GM18498 (cell line): ENCODE data around the gene RNF115.
"Not testable (repeated sequence)": the region's sequence is repeated elsewhere in the genome, so short reads cannot be mapped to it uniquely, and the experiment has no call there.

Experiments used
- ATAC-seq: cut with Tn5 transposase; IDR thresholded peaks from one replicate; pipeline ENCODE4 v1.9.1; 2021; ENCODE audit warnings: mild to moderate bottlenecking, moderate library complexity; ENCODE audit not compliant: unreplicated experiment

The RNF115 gene

DNA sequence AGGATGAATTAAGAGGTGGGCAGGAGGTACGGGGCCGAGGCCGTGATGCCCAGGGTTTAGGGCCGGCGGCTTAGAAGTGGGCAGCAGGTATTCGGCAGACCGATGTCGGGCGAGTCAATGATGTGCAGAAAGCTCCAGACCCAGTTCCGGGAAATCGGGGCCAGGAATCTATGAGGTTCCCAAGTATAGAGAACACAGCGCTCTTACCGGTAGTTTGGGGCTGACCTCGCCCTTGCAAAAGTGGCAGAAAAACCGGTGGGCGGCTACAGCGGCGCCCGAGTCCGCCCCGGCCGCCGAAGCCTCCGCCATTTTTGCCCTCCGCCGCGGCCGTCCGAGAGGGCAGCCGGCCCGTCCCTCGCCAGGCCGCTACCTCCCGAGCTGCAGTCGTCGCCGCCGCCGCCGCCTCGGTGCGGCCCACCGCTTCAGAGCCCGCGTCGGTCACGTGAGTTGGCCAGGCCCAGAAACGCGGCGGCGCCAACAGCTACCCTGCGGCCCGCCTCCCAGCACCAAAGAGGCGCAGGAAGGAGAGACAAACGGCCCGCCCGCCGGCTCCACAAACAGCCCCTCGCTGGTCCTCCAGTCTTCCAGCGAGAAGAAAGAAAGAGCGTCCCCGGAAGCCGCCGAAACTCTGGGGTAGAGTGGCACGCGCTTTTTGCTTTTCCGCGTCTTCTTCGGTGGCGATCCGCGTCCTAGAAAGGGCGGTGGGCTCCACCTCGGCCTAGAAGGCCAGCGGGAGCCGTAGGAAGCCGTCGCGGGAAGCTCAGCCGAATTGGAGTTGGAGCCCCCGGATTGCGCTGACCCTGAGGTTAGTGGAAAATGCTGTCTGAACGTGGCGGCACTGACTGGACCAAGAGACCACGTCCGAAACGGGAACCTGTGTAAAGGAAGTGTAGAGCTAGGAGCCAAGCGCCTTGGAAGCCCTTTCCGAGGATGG is at the start of gene RNF115, which contains the start of gene POLR3C:
TSS of gene RNF115 (minus strand) at position 531 of the 934 bp plus-strand sequence. CDS start at position 309, 222 bp downstream.
TSS of gene POLR3C (plus strand) at position 636 of the 934 bp plus-strand sequence. CDS start 1,577 bp downstream, outside the sequence.
- peak; percentile 88 for ATAC-seq

DNA sequence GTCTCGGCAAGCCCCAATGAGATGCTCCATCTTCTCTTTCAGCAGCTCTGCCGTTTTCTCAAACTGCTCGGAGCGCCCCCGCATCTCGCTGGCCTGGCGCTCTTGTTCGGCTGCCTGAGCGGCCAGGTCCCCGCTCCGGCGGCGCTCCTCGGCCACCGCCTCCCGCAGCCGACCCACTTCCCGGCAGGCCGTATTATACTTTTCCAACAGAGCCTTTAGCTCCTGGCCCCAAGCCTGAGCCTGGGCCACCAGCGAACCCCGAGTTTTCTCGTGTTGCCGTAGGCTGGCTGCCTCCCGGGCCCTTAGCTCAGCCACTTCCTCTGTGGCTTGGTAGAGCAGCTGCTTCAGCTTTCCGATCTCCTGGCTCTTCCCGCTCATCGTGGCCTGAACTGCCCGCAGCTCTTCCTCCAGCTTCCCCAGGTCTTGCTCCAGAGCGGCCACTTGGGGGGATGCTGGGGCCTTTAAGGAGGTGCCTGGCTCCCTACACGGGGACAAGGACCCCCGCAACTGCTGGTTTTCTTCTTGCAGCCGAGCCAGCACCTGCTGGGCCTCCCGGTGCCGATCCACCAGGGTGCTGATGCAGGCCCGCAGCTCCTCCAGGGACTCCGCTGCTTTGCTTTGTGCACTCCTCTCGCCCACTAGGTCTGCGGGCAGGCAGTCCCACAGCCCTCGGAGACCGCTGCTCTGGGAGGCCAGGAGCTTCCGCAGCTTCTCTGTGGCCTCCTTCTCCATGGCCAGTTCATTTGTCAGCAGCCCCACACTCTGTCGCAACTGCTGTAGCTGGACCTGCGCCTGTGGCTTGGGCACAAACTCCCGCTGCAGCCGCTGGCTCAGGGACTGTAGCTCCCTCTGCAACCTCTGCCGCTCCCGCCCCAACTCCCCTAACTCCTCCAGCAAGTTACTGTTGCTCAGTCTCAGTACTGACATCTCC is 48.4 kb upstream of the RNF115 start:
- ATAC-seq: no peak

DNA sequence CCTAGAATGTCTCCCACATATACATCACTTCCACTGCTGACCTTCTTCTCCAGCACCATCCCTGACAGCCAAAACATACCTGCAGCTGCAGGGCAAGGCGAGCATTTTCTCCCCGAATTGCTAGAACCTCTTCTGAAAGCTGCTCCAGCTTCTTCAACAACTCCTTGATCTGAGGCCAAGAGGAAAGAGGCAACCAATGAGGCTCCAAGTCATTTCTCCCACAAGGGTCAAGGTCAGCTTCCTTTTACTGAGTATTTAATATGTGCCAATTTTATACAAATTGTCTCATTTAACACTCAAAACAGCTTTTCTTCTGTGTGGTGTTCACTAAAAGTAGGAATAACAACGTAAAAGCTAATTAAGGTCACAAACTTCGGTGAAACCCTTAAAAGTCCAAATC is 44.3 kb upstream of the RNF115 start:
- ATAC-seq: no peak

DNA sequence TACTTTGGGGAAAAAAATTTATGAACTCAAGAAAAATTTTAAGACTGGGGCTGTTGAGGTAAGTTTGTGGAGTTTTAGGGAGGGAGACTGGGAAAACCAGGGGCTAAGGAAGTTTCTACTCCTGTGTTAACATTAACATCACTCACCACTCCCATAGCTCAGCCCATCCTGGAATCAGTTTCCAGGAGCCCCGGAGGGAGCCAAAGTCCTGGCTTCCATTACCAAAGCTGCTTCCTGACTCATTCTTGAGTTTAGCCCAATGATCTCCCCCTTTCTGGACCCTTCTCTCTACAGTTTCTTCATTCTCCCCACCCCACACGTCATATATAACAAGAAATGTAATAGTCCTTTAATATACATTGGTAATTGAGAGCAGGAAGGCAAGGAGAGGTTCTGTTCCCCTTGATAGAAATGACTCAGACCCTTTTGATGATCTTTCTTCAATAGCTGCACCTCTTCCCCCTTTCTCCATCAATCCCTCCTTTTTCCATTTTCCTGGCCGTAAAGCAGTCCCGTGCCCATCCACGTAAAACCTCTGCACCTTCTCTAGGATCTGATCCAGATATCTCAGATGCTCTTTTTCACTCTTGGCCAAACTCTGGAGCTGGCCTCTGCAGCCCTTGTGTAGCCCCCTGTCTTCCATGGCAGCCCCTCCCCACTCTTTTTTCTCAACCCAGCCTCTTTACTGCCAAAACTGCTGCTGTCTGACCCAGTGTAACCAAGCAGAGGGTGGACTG is 39.6 kb upstream of the RNF115 start:
- ATAC-seq: no peak

DNA sequence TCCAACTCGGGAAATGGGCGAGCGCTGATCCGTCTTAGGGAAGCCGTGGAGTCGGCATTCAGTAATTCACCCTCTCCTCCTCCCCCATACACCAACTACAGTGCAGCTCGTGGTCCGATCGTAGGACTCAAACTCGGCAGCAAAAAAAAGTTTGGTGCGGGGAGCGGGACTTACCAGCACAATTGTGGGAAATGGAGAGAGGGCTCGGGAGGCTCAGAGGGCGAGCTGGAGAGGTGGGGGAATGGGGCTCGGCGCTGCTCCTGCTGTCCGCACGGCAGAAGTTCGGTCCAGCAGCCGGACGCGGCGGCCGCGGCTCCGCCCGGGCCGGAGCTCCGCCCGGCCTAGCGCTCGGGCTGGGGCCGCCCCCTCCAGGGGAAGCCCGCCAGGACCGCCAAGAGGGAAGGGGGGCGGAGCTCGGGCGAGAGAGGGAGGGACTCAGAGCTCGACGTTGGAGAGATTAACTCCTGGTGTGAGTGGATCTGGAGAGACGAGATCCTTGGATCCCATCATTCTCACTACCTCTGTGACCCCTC is 35.7 kb upstream of the RNF115 start:
- peak; percentile 76 for ATAC-seq

DNA sequence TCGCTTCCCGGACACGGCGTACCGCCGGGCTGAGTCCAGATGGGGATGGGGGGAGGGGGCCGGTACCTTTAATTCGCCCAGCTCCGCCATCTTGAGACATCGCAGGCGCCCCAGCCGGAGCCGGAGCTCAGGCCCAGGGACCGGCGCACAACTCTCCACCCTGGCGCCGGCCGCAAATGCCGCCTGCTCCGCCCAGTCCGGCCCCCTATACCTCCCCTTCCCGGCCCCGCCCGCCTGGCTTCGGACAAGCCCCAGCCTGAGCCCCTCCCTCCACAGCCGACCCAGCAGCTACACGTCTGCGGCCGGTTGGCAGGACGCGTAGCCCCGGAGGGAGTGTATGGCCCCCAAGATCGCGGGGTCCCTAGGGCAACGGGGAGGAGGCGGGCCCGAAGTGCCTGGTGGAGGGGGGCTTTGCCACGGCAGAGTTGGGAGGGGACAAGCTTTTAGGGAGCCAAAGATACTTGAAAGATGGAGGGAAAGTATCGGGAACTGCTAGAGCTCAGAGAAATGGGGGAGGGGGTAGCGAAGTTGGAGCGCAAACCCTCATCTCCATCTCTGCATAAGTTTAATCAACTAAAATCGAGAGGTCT is 35.1 kb upstream of the RNF115 start, which contains the start of gene PIAS3:
TSS of gene PIAS3 (minus strand) at position 181 of the 590 bp plus-strand sequence. CDS start at position 90, 91 bp downstream.
- peak; percentile 86 for ATAC-seq

DNA sequence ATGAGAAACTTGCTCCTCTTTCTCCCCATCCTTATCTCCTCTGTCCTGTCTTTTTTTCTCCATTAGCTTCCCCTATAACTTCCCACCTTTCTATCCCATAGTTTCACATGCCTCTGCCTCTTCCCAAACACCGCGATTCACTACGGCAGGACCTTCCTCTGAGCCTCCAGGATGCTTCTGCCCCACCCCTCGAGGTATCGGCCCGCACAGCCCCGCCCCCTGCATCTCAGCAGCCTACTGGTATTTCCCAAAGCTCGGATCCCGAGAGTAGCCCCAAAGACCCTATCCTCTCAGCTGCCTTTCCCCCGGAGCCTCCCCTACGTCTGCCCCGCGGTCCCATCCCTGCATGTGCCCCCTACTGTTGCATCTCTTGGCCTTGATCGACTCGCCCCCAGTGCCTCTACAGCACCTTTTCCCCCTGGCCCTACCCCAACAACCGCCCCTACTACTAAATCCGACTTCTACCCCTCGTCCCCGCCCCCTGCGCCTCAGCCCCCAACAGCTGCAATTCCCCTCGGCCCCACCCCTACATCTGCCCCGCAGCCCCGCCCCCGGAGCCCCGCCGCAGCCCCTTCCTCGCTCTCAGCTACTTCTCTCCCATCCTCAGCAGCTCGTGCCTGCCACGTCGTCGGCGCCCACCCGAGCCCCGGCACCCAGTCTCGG is 34.5 kb upstream of the RNF115 start:
- ATAC-seq: peak; percentile 24

DNA sequence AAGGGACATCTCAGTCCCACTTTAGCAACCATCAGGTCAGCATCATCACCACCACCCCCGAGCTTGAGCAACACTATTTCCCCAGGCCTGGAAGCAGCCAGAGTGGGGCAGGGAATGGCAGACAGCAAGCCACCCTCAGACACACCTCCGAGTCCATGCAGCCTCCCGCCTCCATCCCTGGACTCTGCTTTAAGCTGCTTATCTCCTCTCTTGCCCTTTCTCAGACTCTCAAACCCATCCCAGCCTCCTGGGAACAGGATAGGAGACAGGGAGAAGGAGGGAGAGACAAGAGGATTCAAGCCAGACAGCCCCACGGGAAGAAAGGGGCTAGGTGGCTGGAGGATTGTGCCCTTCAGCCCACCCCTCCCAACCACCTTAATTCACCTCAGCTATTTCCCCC is 33.3 kb upstream of the RNF115 start:
- ATAC-seq: no peak

DNA sequence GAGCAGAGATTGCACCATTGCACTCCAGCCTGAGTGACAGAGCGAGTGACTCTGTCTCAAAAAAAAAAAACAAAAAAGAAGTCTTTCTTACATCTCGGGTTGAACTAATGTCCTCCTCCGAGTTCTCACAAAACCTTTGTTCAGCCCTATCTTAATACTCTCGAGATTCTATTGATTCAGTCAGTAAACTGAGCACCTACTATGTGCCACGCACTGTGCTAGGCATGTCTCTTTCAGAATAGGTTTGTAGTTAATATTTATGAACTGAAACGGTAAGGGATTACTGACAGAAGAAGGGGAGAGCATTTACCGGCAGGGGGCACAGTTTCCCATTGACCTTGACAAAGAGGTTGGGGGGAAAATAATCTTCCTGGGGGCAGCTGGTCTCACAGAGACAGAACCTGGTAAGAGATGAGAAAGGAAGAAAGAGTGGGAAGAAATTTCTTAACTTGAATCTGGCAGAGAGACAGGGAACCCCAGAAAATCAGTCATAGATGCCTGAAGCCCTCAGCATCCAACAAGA is 31.6 kb upstream of the RNF115 start:
- no peak for ATAC-seq

DNA sequence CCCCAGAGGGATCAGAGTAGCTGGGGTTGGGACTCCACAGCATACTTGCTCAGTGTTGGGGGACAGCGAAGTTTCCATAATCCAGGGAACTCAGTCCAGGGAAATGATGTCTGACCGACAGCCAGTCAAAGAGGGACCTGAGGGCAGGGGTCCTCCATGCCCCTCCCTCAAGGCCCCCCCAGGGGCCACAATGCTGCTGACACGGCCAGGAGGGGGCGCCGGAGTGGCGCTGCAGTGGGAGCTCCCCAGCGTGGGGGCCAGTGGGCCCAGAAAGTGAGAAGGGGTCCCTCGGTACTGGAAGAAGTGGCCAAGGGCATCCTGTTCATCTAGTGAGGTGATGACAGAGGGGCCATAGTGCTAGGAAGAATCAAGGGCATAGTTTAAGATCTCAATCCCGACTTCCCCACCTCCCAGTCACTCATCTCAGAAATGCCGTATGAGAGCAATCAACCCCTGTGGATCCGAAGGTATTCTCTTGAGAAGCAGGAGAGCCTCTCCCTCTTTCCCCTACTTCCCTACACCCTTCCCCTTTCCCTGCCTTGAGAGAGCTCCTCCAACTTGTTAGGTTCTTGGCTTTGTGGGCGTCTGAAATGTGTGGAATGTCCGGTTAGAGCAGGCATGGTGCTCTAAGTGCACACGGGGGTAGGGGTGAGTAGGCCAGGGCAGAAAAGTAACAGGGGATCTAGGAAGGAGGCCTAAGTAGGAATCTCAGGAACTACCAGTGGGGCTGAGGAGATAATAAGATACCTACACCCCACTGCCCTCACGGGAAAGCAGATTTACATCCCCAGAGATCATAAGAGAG is 25.7 kb upstream of the RNF115 start:
- ATAC-seq: no peak

DNA sequence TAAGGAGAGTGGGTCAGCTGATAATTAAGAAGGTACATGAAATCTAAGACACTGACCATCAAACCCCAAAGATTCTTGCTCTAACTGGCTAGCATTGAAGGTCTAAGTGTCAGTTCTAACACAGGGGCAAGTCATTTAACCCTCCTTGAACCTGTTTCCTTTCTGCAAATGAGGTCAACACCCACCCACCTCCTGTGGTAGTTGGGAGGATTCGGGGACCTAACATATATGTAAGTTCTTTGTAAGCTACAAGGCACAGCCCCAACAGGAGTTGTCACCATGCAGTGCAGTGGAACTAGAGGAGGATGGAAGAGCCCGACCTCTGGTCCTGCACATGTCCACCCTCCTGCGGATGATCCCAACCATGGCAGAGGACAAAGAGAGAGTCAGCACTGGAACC is 23.9 kb upstream of the RNF115 start:
- no peak for ATAC-seq

DNA sequence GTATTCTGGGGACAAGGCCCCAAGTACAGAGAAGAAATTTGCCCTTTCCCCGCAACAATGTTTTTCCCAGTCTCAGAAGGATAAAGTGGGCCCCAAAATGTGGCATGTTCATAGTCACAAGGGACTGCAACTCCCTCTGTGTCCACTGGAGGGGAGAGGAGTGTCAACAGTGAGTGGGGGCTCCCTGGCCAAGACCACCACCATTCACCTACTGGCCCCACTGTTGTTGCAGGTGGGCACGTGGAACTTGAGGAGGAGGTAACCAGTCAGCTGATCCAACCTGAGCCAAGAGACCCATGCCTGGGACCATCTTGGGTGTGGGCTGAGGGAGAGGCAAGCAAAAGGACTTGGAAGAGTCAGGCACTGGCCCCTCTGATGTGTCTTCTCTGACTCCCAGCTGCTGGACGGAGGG is 22.3 kb upstream of the RNF115 start:
- ATAC-seq: no peak

DNA sequence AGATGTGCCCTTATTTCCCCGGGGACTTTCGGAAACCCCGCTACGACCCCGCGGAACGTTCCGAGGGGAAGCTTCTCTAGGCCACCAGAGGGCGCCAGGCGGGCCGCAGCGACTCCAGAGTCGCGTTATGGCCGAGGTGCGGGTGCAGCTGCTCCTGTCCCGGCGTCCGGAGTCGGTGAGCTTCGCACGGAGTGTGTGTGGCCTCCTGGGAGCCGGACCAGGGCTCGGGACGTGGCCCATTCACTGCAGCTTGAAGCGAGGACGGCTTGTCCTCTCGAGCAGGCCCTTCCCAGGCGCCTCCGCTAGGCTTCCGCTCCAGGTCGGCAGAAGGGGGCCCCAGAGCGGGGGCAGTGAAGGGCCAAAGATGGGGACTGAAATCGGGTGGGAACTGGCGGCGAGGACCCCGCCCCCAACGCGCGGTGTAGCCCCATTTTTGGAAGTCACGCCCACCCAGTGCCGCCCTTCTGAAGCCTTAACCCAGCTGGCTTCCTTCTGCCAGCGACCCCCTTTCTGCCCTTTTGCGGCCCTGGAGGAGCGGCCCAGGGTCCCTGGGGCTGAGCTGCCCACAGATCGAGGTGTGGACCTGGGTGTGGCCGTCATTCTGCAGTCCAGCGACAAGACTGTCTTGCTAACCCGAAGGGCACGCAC is 21.7 kb upstream of the RNF115 start, which contains the start of gene NUDT17:
TSS of gene NUDT17 (plus strand) at position 117 of the 648 bp plus-strand sequence. CDS start at position 128, 11 bp downstream.
- peak; percentile 71 for ATAC-seq

DNA sequence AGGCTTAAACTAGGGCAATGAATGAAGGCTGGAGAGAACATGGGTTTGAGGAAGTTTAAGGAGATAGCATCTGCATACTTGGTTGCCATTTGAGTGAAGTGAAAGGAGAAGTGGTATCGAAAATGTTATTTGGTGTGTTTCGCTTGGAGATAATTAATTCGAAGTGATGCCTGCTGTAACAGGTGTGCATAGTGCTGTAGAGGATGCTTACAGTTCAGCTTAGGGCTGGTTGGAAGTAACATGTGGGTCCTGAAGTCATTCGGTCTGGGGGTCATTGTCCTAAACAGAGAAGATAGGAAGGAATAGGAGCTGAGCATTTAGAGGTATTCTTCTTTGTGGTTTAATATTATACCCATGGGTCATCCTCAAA is 21.2 kb upstream of the RNF115 start:
- ATAC-seq: peak; percentile 75

DNA sequence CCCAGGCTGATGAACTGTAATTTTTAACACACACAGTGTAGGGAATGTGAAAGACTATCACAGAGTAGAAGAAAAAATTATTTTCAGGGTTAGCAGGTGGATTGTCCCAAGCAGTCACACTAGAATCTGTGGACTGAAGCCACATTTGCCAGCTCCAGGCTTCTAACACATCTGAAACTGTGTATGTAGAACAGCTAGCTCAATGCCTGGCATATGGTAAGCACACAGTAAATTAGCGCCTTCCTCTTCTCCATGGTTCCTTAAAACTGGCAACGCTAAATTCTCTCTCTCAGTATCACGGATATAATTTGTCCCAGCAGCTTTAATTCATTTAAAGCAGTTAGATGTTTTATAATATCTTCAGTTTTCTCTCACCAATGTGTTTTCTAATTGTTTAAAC is 19.1 kb upstream of the RNF115 start:
- no peak for ATAC-seq

DNA sequence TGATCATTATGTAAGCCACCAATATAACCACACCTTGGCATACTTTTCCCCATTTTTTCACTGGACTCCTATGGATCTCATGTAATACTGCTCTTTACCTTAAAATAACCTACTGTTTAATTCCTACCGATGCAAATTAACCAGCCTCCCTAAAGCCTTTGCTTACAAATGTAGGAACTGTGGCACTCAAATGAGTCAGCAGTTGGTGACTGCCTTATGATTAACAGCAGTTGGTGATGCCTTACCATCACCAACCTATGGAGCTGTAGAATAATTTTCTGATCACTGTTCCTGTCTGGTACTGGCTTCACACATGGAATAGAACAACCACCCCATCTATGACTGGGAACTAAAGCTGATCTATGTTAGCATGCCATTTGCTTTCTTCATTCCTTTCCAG is 13.8 kb upstream of the RNF115 start:
- ATAC-seq: no peak

DNA sequence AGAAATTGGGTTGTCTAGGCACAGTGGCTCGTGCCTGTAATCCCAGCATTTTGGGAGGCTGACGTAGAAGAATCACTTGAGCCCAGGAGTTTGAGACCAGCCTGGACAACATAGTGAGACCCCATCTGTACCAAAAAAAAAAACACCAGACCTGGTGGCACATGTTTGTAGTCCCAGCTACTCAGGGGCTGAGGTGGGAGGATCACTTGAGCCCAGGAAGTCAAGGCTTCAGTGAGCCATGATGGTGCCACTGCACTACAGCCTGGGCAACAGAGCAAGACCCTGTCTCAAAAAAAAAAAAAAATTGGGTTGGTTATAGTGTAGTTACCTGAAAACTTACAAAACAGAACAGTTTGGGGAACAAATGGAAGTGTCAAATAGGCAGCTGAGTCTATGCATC is 6.9 kb upstream of the RNF115 start:
- not testable (repeated sequence) for ATAC-seq
